ENCODE data around the gene SCN7A.
"Not testable (repeated sequence)": the region's sequence is repeated elsewhere in the genome, so short reads cannot be mapped to it uniquely, and the experiment has no call there.

Gene SCN7A

GRCh38 chr2:166454006-166454595 lies 39.9 kb downstream of the SCN7A start:
- no peak for DNase-seq (ENCODE audit: low read depth)

- no peak for DNase-seq (ENCODE audit: low read depth)
Observed at GRCh38 chr2:166451468-166451867, 42.6 kb downstream of the SCN7A start.

GRCh38 chr2:166449439-166449838 lies 44.6 kb downstream of the SCN7A start:
- DNase-seq (ENCODE audit: low read depth) = no peak

- DNase-seq (ENCODE audit: low read depth) = no peak
Observed at GRCh38 chr2:166448106-166448505, 45.9 kb downstream of the SCN7A start.

- no peak for DNase-seq (ENCODE audit: low read depth)
Observed at GRCh38 chr2:166444306-166444705, 49.7 kb downstream of the SCN7A start.

- DNase-seq (ENCODE audit: low read depth) = no peak
Observed at GRCh38 chr2:166440313-166440712, 53.7 kb downstream of the SCN7A start.

- no peak for DNase-seq (ENCODE audit: low read depth)
Observed at GRCh38 chr2:166439078-166439477, 55.0 kb downstream of the SCN7A start.

GRCh38 chr2:166436976-166437375 lies 57.1 kb downstream of the SCN7A start:
- DNase-seq (ENCODE audit: low read depth) = no peak

- DNase-seq (ENCODE audit: low read depth) = no peak
Observed at GRCh38 chr2:166436189-166436588, 57.9 kb downstream of the SCN7A start.

- DNase-seq (ENCODE audit: low read depth) = no peak
Observed at GRCh38 chr2:166434491-166434890, 59.6 kb downstream of the SCN7A start.

- no peak for DNase-seq (ENCODE audit: low read depth)
Observed at GRCh38 chr2:166433457-166433856, 60.6 kb downstream of the SCN7A start.

GRCh38 chr2:166432331-166432730 lies 61.7 kb downstream of the SCN7A start:
- DNase-seq (ENCODE audit: low read depth) = no peak

GRCh38 chr2:166424841-166425240 lies 69.2 kb downstream of the SCN7A start:
- no peak for DNase-seq (ENCODE audit: low read depth)

GRCh38 chr2:166419616-166419934 lies 74.5 kb downstream of the SCN7A start:
- no peak for DNase-seq (ENCODE audit: low read depth)

GRCh38 chr2:166418853-166419615 lies 75.0 kb downstream of the SCN7A start:
- no peak for DNase-seq (ENCODE audit: low read depth)

- no peak for DNase-seq (ENCODE audit: low read depth)
Observed at GRCh38 chr2:166417669-166418068, 76.4 kb downstream of the SCN7A start.

GRCh38 chr2:166413255-166413654 lies 80.8 kb downstream of the SCN7A start:
- no peak for DNase-seq (ENCODE audit: low read depth)

GRCh38 chr2:166411473-166412230 lies 82.4 kb downstream of the SCN7A start:
- DNase-seq (ENCODE audit: low read depth) = no peak

GRCh38 chr2:166410828-166411472 lies 83.1 kb downstream of the SCN7A start:
- DNase-seq (ENCODE audit: low read depth) = no peak

- DNase-seq (ENCODE audit: low read depth) = not testable (repeated sequence)
Observed at GRCh38 chr2:166407746-166408145, 86.3 kb downstream of the SCN7A start.

- no peak for DNase-seq (ENCODE audit: low read depth)
Observed at GRCh38 chr2:166406374-166406773, 87.7 kb downstream of the SCN7A start.

GRCh38 chr2:166405569-166405926 lies 88.5 kb downstream of the SCN7A start:
- no peak for DNase-seq (ENCODE audit: low read depth)
